ENCODE measurements around the gene NTM. TPM values are rescaled to one million over a fixed set of nuclear protein-coding genes. Genes with fewer than 3 reads are reported as not detected.

The NTM gene
- total RNA-seq, 1 experiment from 2014 or later: 9.9 TPM

GRCh38 chr11:131685906-131686305 is 315.5 kb downstream of the NTM start:
- Mint-ChIP-seq H3K4me1 (peaks cover 7 to 15% of the 10 kb centered on the region in 2 experiments; a peak in 3 of 4 replicates), H3K27me3 (ENCODE audit: low read depth) (peaks cover 27% of the 10 kb centered on the region), H3K9me3 (no peaks in the 10 kb centered on the region), H3K4me3 (no peak overlapping the region), H3K27ac (no peak overlapping the region), H3K36me3 (ENCODE audit: insufficient read depth in 1 of 3, low read depth in 3 of 3) (no peaks in the 10 kb centered on the region)
- Histone ChIP-seq H3K9me3 (ENCODE audit: control insufficient read depth, low read depth, low read length) (no peaks in the 10 kb centered on the region), H4K91ac (ENCODE audit: insufficient read length, low read depth, low read length) (no peak overlapping the region), H3K4ac (ENCODE audit: low read depth, low read length) (no peak overlapping the region), H3T11ph (ENCODE audit: low read length) (no peak overlapping the region), H3K27ac (ENCODE audit: insufficient read length, low read depth, low read length) (no peak overlapping the region), H4K20me1 (ENCODE audit: control insufficient read depth, insufficient read depth, insufficient read length) (no peaks in the 10 kb centered on the region), H3K4me2 (ENCODE audit: insufficient read depth, insufficient read length, low read length) (no peak overlapping the region), H3K79me2 (ENCODE audit: insufficient read depth, low read length) (no peaks in the 10 kb centered on the region), H2BK15ac (ENCODE audit: low read depth, low read length) (no peak overlapping the region), H3K23ac (ENCODE audit: insufficient read length, low read depth, low read length) (no peak overlapping the region), H3K27me3 (ENCODE audit: insufficient read depth, low read length) (no peaks in the 10 kb centered on the region), H4K8ac (replicated peaks; ENCODE audit: insufficient read length, low read depth, low read length) (no peak overlapping the region), H2BK120ac (ENCODE audit: low read depth, low read length, poor library complexity, severe bottlenecking) (no peak overlapping the region), H2BK12ac (ENCODE audit: insufficient read length, low read depth, low read length) (no peak overlapping the region), H3K23me2 (ENCODE audit: insufficient read length, low read depth, low read length, poor library complexity, severe bottlenecking) (peaks cover 6% of the 10 kb centered on the region), H3K18ac (ENCODE audit: insufficient read length, low read depth, low read length) (no peak overlapping the region), H4K5ac (ENCODE audit: insufficient read length, low read depth, low read length) (no peak overlapping the region), H3K56ac (ENCODE audit: insufficient read length, low read depth, low read length) (no peak overlapping the region), H2BK5ac (ENCODE audit: insufficient read length, low read length) (no peak overlapping the region), H3K4me1 (ENCODE audit: insufficient read depth, low read length) (no peaks in the 10 kb centered on the region), H3K14ac (ENCODE audit: insufficient read depth, low read length) (no peak overlapping the region), H2AK5ac (ENCODE audit: insufficient read length, low read length) (no peak overlapping the region), H3K9ac (ENCODE audit: extremely low read depth, insufficient read length, low read length) (no peak overlapping the region), H2BK20ac (ENCODE audit: low read depth, low read length, poor library complexity, severe bottlenecking) (no peak overlapping the region), H2AFZ (ENCODE audit: low read length) (no peak overlapping the region), H3K79me1 (ENCODE audit: insufficient read depth, low read depth, low read length, poor library complexity, severe bottlenecking) (no peaks in the 10 kb centered on the region)
- TF ChIP-seq CTCF (conservative IDR thresholded peaks at IDR 0.05): no peak
- no CpG with 5 or more reads among the region's 3 CpGs for WGBS (ENCODE audit: extremely low coverage, insufficient read length, low lambda C conversion rate)
- DNase-seq: no peak
